Right forelimb (tissue), 1 donor: ENCODE data around the gene LFNG.
A peak's percentile ranks its signal among the peaks of the same experiment; 100 is the strongest.
"Not testable (repeated sequence)": the region's sequence is repeated elsewhere in the genome, so short reads cannot be mapped to it uniquely, and the experiment has no call there.

Experiments
- DNase-seq: peaks from one replicate; pipeline ENCODE4 v3.0.0-alpha.2; 2018

Gene LFNG

GRCh38 chr7:2553831-2554581, 34.4 kb downstream of the LFNG start:
- no peak for DNase-seq

- DNase-seq = no peak
Measured at GRCh38 chr7:2554661-2555111, 35.1 kb downstream of the LFNG start.

GRCh38 chr7:2555121-2556052, 35.8 kb downstream of the LFNG start, which contains the start of gene BRAT1:
BRAT1 (minus strand) TSS chr7:2555524; CDS start chr7:2554431, 1,093 bp downstream.
- peak; percentile 98 for DNase-seq

GRCh38 chr7:2558629-2559282, 39.2 kb downstream of the LFNG start, which contains the start of gene IQCE:
IQCE (plus strand) TSS chr7:2558979; CDS start chr7:2559182, 203 bp downstream.
- peak; percentile 95 for DNase-seq

GRCh38 chr7:2559283-2559950, 39.8 kb downstream of the LFNG start:
- DNase-seq = no peak

- DNase-seq = not testable (repeated sequence)
Measured at GRCh38 chr7:2563955-2564354, 44.4 kb downstream of the LFNG start.

GRCh38 chr7:2564970-2565540, 45.5 kb downstream of the LFNG start:
- peak; percentile 34 for DNase-seq

- no peak for DNase-seq
Measured at GRCh38 chr7:2566348-2566889, 46.8 kb downstream of the LFNG start.

- DNase-seq = no peak
Measured at GRCh38 chr7:2566890-2567678, 47.5 kb downstream of the LFNG start.

GRCh38 chr7:2567679-2568278, 48.2 kb downstream of the LFNG start:
- peak; percentile 58 for DNase-seq

GRCh38 chr7:2568521-2569223, 49.1 kb downstream of the LFNG start:
- no peak for DNase-seq

GRCh38 chr7:2569421-2569820, 49.8 kb downstream of the LFNG start:
- no peak for DNase-seq

GRCh38 chr7:2570021-2570420, 50.4 kb downstream of the LFNG start:
- DNase-seq = no peak

- no peak for DNase-seq
Measured at GRCh38 chr7:2571409-2571808, 51.8 kb downstream of the LFNG start.

GRCh38 chr7:2572101-2572842, 52.7 kb downstream of the LFNG start:
- no peak for DNase-seq

- DNase-seq = no peak
Measured at GRCh38 chr7:2573761-2574160, 54.2 kb downstream of the LFNG start.

GRCh38 chr7:2575046-2575732, 55.6 kb downstream of the LFNG start:
- DNase-seq = no peak

- DNase-seq = peak; percentile 36
Measured at GRCh38 chr7:2575733-2576340, 56.3 kb downstream of the LFNG start.
